Stimulated activated CD8-positive, alpha-beta memory T cell treated with anti-CD3 and anti-CD28 coated beads, Interleukin-4, amount 100 ng/mL, for 48 hours (primary cell): ENCODE measurements around the gene CLCN7.

Experiments
- DNase-seq: peaks from one replicate; pipeline ENCODE4 v3.0.0-alpha.2; 2020

Gene CLCN7

DNA sequence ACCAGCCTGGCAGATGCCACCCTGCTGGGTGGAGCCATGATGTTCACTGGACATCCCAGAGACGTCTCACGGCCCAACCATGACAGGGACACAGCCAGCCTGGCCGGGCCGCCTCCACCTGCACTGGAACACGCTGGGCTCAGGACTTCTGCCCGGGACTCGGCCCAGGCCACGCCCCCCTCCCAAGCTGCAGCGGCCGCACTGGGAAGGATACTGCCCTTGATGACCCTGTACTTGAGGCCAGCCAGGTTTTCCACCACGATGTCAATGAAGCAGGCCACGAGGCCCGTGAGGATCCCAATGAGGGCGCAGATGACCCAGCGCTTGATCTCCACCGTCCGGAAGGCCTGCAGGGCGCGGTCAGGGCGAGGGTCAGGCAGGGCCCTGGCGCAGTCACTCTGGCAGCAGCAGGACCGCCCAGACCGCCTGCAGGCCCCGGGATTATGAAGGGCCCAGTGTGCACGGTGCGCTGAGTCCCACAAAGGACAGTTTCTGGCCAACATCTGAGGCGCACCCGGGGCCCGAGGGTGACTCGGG lies 14.2 kb downstream of the CLCN7 start:
- DNase-seq: no peak

DNA sequence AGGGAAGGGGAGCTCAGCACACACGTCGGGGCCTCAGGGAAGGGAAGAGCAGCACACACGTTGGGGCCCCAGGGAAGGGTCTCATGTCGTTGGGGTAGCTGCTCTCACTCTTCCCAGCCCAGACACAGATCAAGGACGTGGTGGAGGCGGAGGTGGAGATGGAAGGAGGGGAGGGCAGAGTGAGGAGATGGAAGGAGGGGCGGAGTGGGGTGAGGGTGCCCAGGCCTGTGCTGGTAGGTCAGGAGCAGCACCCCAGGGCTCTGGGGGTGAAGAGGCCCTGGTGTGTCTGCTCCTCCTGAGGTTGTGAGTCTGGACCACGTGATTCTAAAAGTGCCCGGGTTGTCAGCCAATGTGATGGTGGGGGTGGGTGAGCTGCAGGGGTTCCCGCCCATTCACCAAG lies 14.9 kb downstream of the CLCN7 start:
- DNase-seq: no peak

DNA sequence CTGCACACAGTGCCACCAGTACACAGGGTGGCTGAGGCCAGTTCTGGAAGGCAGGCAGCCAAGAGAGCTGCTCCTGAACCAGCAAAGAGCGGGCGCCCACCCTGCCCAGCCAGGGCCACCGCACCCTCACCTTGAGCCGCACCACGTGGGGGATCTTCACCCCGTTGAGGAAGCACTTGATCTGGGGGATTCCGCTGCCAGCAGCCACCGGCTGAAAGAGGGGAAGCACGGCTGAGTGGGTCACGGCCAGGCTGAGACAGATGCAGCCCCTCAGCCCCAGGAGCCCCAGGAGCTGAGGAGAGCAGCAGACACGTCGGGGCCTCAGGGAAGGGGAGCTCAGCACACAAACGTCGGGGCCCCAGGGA lies 15.9 kb downstream of the CLCN7 start:
- no peak for DNase-seq

DNA sequence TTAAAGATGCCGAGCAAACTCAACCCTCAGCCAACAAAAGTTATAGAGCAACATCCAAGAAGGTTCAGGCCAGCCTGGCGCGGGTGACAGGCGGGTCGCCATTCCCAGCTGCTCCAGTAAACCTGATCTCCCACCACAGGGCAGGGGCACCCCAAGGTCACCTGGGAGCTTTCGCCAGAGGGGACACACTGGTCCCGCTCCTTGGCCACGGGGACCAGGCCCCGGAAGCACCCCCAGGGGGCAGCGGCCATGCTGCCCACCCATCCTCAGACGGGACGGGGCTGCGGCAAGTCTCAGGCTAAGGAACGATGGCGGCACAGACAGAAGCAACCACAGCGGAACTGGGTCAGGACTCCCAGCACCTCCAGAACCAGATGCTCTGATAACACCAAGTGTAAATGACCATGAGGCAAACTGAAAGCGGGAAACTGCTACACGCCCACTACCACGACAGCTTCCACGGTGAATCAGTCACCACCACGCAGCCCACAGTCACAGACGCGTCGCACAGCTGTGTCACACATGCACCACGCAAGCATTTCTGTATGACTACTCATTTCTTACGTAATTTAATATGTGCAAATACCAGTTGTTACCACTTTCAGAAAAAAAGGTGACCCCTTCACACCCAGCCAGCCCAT lies 16.4 kb downstream of the CLCN7 start:
- peak; percentile 68 for DNase-seq

DNA sequence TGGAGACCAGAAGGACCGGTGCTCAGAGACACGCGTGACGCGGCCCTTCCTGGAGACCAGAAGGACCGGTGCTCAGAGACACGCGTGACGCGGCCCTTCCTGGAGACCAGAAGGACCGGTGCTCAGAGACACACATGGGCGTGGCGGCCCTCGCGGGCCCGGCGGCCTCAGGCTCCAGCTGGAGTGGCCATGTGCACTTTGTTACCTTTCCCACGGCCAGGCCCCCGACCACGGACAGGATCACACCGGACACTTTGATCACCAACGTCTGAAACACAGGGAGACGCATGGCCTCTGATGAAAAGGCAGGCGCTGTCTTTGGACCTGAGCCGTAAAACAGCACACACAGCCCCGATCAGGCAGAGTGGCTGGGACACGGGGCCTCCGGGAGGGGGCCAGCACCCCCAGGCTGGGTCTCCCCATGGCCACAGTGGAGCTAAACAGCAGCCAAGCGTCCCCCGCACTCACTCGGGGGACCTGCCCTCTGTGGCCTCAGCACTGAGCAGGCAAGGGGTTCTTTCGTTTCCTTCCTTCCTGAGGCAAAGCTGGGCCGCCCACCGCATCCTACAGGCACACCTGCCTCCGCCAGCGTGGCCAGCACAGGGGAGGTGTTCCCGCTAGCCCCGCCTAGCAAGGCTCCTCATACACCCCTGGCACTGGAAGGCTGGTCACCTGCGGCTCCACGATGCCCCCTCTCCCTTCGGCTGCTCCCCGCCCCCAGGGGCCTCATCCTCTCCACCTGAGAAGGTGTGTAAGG lies 17.2 kb downstream of the CLCN7 start:
- no peak for DNase-seq

DNA sequence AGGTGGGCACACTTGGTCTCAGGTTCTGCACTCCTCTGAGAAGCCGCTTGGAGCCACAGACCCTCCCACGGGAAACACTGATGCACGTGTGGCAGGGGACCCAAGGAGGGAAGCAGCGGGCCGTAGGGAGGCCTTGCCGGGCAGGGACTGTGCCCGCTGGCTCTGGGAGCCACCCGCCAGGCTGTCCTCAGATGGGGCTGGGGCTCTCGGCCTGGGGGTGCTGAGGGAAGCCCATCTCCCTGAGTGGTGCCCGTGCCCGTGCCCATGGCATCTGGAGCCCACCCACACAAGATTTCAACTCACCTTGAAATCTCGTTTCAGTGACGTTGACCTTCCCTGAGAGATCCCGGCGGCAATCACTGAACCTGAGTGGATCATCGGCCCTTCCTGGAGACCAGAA lies 17.9 kb downstream of the CLCN7 start:
- DNase-seq: no peak

DNA sequence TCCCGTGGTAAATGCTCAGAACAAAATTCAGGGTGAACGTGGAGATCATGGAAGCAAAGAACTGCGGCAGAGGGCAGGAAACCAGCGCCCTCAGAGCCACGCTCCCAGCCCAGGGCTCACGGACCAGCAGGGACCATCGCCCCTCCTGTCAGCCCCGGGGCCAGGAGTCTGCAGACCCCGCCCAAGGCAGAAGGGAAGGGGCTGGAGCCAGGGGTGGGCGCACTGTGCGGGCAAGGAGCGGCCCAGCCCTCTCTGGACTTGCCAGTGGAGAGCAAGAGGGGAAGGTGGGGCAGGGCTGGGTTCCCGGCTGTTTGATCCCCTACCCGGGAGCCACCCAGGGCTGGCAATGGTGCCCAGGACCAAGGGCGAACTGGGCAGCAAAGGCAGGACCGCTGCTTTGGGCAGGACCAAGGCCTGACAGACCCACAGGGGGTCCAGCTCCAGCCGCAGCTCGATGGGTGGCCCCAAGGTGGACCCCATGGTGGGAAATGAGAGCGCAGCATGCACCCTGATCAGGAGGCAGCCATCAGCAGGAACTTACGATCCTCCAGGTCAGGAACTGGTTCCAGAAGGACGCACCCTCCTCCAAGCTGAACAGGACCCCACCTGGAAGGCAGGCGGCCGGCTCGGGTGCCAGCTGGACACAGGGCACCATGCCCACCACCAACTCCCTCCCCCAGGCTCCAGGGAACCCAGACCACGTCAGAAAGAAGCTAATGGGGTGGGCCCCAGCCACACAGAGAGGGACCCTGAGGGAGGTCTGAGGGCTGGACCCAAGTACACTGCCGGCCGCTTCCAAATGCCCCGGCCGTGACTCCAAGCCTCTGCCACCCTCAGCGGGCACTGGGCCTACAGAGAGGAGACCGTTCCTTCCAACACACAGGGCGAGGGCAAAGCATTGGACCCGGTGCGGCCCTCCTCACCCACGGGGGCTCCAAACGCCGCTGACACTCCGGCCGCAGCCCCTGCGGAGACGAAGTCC lies 19.3 kb downstream of the CLCN7 start:
- no peak for DNase-seq

DNA sequence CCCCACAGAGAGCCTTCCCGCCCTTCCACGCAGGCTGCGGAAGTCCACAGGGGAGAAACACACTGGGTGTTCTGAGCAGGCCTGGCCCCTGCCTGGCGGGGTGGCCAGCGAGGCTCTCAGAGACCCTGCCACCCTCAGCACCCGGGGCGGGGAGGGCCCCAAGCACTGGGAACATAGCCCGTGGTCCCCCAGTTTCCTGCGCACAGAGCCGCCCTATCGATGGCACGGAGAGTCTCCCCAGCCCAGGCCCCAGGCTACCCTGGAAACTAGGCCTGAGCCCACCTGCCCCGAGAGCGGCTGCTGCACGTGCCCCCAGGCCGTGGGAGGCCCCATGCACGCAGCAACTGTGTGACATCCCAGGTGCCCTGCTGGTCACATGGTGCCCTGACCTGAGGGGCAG lies 20.3 kb downstream of the CLCN7 start:
- no peak for DNase-seq

DNA sequence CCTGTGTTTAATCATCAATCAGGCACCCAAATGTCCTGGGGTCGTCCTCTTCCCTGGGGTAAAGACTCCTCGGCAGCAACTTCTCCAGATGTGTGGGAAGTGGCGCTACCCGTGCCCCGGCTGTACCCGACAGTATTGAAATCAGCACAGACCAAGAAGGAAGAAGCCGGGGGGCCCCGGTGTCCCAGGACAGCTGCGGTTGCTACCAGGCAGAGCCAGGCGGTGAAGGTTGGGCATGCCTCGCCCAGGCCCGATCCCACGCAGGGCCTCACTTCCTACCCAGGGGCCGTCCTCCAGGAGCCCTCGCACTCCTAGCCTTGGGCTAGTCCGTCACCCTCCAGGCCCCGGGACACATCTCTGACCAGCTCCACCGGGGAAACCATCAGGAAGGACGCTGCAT lies 21.5 kb downstream of the CLCN7 start:
- no peak for DNase-seq

DNA sequence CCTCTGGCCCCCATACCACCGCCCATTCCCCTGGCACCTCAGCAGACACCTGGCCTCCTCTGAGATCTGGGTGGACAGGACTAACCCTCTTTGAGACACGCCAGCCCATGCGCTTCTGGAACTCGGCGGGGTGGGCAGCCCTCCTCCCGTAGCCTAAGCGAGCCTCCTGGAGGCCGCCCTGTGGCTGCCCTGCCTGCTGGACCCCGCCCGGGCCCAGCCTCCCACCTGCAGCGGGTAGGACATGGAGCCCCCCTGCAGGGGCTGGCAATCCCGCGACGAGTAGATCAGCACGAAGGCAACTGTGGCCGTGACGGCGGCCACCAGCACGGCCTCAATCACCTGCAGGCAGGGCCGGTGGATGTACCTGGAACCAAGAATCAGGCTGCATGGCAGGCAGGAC lies 22.3 kb downstream of the CLCN7 start:
- no peak for DNase-seq

DNA sequence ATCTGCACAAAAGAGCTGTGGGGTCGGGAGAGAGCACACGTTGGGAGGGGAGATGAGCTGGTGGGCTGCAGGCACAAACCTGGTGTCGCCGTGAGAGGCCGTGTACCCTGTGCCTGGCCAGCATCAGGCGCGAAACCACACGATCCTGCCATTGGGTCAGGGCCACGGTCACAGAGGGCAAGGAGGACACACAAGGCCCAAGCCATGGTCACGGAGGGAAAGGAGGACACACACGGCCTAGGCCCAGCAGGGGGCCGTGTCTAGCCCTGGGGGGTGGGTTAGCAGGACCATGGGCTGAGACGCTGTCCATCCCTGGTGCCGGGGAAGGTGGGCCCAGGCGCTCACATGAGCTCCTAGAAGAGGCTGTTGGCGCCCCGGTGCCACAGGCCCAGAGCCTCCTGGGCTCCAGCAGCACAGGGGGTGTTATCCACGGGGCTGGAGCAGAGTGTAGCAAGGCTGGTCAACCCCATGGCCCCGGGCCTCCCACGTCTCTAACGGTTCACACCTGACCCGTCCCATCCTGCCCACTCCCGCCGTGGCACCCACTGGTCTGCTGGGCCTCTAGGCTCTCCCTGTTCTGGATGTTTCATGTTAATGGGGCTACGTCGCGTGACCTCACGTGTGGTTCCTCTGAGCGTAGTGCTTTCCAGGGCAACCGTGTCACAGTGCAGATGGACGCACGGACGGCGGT lies 23.0 kb downstream of the CLCN7 start:
- no peak for DNase-seq

DNA sequence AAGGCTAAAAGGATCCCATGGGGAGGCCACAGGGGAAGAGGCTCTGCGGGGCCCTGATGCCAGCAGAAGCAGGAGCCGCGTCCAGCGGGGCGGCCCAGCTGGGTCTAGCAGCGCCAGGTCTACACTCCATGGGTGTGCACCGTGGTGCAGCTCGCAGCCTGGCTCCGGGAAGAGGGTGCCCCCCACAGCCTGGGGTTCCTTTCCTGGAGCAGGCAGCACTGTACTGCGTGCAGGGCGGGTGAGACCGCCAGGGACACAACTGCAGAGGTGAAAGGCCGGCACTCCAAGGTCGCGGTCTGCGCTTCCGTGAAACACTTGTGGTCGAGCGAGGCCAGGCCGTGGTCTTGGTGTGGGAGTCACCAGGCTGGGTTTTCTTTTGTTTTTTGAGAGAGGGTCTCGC lies 24.0 kb downstream of the CLCN7 start:
- DNase-seq: no peak

DNA sequence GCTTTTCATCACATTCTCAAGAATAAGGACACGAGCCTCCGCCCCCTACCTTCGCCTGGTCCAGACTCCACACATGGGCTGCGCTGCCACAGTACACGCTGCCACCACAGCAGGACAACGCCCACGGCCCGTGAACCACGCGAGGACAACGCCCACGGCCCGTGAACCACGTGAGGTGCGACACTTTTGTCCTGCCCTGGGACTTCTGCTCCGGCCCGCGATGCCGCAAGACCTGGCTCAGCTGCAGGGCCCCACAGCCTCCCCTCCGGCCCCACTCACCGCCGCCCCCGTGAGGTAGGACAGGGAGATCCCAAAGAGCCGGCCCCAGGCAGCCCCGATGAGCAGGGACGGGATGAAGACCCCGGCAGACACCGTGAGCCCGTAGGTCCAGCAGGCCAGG lies 24.6 kb downstream of the CLCN7 start:
- no peak for DNase-seq

DNA sequence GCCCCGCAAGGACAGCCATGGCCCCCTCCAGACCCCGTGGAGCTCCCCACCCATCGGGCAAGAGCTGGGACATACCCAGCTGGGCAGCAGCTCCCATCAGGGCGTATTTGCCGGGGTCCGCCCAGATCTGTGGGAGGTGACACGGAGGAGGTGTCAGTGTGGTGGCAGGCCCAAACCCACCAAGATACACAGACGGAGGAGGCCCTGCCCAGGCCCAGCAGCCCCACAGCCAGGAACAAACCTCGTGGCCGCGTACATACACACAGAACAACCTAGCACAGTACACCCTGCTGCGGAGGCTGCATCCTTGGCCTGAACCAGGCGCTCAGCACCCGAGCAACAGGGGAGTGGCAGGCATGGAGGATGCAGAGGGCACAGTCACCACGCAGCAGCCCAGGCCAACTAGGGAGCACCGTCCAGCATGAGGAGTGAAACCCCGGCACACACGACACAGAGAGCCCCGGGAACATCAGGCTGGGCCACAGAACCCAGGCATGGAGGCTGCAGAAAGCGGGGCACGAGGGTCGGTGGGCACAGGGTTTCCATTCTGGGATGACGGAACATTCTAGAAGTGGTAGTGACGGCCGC lies 25.5 kb downstream of the CLCN7 start:
- no peak for DNase-seq

DNA sequence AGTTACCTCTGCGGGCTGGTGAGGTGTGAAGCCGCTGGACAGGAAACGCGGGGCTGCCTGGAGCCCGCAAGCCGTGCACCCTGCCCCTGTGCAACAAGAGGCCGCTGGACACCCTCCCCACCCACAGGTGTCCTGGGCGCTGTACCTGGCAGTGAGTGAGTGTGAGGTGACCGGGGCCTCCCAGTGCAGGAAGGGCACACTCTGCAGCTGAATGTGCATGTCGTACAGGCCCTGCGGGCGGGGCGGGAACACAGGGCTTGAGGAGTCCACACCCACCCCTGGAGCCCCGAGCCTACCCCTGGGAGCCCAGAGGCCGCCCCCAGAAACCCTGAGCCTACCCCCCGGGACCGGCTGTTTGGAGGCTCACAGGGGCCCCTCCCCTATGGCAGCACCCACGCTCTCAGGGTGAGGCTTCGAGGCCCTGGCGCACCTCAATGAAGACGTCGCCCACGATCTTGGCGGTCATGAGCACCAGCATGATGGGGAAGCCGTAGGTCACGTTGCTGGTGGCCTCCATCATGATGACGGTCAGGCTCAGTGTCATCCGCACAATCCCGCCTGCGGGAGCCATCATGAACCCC lies 26.2 kb downstream of the CLCN7 start:
- DNase-seq: no peak

DNA sequence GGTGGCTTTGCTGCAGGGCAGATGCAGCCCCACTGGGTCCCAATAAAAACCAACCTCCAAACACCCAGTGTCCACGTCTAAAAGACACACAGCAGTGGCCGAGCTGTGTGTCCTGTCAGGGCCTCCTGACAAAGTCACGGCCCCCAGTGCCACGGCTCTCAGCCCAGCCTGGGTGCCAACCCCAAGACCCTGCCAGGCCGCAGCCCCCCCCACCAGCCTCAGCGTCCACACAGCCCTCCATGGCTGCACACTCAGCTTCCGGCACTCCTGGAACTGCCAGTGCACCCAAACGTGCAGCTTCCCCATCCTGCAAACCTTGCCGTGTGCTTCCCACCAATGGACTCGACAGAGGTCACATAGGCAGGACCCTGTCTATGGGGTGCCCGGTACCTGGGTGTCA lies 26.9 kb downstream of the CLCN7 start:
- DNase-seq: no peak

DNA sequence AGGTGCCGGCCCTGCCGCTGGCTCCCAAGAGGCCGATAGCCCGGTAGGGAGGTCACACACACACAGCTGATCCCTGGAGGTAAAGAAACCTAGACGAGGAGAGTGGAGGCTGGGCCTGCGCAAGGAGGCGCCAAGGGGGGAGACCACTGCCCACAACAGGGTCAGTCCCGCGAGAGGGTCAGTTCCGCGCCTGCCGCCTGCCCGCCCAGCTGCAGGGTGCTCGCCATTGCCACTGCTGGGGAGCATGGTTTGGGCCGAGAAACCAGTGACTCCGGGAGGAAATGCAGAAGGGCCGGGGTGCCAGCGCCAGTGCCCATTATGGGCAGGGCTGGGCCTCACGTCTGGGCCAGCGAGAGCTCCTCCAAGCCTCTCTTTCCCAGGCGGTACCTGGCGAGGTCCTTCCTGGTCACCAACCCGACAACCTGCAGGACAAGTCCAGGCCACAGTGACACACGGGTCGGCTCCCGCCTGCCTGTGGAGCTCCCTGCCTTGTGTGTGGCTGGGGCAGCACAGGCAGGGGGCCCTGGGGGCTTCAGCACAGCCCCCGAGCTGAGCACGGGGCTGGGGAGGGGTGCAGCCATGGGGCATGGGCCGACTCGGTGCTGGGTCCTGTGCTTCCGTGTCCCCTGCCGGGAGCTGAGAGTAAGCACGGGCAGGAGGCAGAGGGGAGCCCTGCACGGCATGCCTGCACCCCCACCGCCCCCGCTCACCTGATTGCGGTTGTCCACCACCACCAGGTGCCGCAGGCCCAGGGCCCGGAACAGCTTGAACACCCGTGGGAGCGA lies 28.3 kb downstream of the CLCN7 start:
- no peak for DNase-seq

DNA sequence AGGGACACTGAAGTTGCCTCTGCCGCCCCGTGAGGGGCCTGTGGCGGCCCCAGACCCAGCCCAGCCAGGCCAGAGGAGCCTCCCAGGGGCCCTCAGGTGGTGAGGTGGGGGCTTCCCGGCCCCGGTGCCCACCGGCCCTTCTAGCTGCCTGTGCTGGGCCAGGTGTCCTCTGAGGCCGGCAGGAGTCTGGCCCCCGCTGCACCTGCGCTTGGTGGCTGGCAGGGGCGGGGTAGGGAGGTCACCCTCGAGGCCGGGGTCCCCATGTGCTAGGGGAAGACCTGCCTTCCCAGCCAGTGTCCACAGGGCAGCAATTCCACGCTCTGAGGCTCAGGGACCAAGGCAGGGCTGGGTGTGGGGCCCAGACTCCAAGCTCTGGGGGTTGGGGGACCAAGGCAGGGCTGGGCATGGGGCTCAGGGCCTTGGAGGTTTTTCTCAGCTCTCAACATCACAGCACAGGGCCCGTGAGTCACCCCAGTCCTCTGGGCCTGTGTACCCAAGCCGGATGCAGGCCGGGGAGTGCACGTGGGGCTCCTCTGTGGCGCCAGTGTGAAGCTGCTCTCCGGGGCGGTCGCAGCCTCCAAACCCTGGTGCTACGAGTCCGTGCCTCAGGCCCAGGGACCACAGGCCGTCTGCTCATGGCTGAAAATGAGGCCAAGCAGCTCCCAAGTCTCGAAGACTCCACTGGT lies 29.2 kb downstream of the CLCN7 start:
- no peak for DNase-seq

DNA sequence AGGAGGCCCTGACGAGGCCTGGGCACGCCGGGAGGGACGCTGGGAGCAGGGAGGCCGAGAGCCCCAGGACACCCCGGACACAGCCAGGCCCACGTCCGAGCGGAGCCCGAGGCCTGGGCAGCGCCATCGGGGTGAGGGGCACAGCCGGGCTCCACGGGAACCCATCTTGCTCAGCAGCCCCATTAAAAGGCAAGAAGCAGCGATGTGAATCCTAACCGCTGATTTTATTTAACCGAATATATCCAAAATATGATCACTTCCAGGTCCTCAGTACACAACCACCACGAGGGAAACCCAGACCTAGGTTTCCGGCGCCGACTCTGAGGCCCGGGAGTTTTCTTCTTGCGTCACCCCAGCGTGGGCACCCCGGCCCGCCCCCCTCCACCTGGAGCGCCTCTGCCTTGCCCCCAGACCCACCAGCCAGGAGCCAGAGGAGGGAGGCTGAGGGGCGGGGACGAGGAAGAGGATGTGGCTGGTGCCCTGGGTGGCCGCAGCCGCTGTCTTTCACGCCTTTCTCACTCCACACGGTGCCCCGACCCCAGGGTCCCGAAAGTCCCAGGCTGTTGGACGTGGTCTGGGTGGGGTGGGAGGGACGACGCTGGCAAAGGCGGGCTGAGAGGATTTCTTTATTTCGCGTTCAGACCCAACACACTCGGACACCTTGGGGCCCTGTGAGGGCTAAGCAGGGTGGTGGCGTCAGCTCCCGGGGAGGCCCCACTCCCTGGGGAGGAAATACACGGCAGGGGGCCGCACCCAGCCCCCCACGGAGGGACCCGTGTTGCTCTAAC lies 29.9 kb downstream of the CLCN7 start:
- DNase-seq: no peak
